ENCODE results near the gene UNCX.

The UNCX gene

GRCh38 chr7:1244700-1245523 is 12.2 kb downstream of the UNCX start:
- no peak for DNase-seq

DNA sequence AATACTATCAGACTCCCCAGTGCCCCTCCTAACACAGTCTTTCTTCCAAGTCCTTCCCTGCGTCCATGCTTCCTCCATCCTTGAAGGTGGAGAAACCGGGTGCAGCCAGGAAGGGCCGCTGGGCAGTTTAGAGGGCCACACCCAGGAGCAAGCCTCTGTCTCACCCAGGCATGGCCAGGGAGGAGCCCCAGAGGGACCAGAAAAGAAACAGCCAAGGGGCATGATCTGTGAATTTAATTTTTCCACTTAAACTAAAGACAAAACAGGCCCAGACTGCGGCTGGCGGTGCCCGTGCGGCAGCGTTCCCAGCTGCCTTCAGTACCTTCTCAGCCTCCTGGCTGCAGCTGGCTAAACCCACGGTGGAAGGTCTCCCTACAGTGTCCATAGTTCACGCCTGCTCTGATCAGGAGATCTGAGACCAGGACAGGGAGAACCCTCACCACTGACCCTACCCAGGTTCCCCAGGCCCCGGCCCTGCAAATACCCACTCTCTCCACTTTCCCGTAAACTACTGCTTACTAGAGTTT is 12.9 kb downstream of the UNCX start:
- no peak for DNase-seq

DNA sequence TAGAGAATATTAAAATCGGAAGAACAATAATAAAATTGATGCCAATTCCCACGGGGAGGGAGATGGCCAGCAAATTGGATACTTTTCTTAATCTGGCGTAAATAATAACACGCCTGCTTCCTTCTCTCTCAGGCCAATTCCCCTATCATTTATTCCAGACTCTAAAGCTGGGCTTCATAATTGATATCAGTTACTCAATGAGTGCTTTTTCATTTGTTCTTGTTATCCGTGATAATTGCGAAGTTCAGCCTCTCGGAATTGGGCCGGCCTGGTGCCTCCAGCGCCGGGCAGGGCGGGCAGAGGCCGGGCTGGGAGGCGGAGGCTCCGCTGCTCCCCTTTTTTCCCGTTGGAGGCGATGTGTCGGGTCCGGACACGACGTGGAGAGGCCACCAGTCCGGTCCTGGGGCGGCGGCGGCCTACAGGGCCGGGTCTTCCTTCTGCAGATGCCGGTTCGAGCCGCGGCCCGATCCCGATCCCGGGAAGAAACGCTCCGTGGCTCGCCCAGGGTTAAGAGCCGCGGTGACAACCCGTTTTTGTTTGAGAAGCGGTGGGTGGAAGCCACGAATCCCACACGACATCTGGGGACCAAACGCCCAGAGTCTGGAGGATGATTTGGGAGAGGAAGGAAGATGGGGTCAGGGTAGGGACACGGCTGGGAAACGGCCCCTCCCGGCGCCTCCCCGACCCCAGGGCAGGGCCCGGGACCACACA is 13.6 kb downstream of the UNCX start:
- DNase-seq: no peak

DNA sequence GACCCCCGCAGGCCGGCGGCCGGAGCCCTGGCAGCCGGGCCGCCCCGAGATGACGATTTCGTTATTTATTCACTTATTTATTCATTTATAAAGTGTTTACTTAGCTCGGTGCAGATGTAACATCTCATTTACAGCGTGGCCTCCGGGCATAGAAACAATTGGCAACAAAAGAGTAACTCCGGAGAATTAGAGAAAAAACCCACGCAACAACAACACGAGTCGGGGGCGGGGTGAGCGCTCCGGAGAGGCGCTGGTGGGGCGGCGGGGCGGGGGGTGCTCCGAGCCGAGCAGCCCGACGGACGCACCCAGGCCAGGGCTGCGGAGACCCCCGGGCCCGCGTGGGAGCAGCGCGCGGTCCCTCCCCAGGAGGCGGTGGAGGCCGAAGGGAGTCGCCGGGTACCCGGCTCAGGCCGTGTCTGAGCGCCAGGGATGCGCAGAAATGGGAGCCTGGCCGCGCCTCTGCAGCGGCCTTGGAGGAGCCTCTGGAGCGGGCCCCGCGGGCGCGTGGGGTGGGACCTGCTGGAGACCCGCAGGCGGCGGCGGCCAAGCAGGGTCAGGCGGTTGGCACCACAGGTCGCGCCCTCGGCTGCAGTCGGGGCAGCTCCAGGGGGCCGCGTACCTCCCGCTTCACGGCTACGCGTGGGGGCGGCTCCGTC is 14.3 kb downstream of the UNCX start:
- DNase-seq: no peak

DNA sequence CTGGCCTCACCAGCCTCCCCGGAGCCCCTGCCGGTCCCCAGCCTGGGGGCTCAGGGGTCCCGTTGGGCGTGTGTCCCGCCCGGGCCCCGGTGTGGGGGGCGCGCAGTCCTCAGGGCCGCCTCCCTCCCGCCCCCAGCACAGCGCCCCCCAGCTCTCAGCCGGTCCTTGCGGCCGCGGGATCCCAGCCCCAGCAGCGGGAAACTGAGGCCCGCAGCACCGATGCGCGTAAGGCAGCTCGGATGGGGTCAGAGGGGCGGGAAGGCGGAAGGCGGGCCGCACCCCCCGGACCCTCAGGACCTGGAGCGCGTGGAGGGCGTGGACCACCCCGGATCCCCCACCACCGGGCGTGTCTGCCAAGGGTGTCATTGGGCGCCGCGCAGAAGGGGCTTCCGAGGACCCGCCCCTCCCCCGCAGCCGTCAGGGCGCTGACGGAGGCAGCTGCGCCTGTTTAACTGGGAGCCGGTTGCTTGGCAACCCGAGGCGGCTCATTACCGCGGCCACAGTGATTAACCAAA is 14.9 kb downstream of the UNCX start:
- no peak for DNase-seq

- DNase-seq: no peak
Observed at GRCh38 chr7:1248143-1248915, 15.7 kb downstream of the UNCX start.

DNA sequence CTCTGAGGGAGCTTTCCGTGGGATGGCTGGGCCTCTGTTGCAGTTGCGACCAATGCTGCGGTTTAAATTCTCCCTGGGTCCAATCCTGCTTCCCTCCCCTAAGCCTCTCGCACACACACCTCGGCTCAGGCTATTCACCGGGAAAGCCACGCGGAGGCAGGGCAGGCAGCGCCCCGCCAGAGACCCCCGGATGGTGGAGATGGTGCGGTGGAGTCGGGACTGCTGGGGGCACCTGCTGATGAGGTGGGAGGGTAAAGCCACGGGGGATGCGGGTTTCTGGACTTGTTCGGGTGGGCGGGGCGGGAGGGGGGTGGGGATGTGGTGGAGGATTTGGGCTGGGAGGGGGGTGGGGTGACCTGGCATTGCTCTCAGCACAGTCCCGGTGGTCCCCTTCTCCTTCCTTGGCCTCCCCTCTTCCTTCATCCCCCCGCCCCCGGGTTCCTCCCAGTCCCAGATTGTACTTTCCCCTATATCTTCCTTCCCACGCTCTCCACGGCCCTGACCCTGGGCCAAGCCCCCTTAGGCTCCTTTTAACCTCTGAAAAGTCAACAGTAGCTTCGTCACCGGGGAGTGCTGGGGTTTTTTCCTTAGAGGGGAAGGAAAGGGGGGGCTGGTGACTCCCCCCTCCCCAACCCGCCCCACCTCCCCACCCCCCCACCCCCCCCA is 16.4 kb downstream of the UNCX start:
- no peak for DNase-seq

DNA sequence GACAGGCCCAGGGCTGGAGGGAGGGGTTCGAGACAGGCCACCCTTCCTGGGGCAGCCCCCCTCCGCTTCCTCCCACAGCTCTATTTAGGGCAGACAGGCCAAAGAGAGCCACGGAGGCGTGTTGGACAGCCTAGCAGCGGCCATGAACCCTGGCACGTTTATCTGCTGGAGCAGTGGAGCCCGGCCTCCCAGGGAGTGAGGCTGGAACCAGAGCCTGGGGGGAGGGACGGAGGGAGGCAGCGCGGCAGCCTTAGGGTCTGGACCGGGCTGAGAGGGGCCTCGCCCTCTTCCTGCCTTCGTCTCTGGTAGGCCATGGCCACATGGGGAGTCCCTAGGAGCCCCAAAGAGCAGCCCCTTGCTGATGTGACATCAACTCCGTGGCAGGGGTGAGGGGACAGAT is 17.1 kb downstream of the UNCX start:
- no peak for DNase-seq

GRCh38 chr7:1250901-1251300 is 18.2 kb downstream of the UNCX start:
- no peak for DNase-seq

DNA sequence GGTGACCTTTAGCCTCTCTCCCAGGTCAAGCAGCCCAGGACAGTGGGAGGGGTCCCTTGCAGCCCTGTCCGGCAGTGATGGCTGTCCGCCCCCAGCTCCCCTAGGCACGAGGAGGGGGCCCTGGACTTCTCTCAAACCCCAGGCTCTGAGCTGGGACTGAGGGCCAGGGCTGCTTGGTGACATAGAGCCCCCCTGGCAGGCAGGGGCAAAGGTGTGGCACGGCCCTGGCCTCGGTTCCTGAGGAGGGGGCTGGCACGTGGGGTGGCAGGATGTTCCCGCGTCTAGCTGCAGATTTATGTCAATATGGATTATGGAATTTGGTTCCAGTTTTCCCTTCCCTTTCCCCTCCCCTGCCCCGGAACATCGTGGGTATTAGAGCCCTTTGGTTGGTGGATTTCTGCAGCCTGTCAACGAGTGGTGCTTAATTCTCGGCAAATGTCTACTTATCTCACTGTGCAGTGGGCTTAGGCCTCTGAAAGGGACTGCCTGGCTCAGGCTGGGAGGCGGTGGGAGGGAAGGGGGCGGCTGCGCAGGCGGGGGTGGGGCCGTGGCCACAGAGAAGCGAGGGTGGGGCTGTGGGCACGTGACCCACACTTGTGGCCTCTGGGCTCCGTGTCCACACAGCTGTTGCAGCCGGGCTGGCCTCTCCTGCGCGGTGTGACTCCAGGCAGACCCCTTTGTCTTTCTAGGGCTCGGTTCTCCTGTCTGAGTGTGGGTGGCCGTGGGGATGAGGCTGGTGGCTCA is 19.3 kb downstream of the UNCX start:
- DNase-seq: no peak

DNA sequence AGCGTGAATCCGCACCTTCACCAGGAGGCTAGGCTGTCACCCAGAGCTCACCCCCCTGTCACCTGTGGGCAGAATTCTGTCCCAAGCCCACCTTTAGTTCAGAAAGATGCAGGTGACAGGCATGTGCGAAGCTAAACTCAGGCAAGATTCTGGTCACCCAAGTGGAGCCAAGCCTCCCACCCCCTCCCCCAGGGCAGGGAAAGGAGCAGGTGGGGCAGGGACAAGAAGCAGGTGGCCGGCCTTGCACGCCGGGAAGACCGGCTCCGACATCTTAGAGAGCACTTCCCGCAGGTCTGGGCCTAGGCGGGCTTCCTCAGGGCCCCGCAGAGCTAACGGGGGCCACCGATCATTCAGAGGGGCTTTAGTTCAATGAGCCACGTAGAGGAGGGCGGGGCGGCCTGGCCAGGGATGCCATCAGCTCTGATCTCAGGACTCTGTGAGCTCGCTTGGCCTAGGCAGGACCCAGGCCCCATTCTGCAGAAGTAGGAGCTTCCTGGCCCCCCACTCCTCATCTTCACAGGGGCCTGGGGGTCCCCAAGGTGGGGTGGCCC is 19.9 kb downstream of the UNCX start:
- DNase-seq: no peak

DNA sequence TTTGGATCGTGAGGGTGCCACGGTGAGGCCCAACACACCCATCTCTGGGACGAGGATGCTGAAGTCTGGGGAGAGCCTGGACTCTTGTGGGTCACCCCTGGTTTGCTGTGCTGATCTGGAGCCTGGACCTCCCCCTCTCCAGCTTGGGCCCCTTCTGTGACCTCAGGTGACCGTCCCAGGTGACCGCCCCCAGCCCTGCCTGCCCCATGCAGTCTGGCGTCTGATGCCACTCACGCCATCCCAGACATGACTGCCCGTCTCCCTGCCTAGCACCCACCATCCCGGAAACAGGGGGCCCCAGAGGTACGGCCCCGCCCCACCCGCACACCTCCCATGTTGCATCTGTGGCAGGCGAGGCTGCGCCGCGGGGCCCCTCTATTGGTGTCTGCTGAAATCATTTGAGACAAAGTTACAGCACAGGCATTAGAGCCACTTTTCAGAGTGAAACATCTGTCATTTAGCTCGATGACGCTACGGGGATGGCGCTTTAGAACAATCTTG is 21.1 kb downstream of the UNCX start:
- no peak for DNase-seq

DNA sequence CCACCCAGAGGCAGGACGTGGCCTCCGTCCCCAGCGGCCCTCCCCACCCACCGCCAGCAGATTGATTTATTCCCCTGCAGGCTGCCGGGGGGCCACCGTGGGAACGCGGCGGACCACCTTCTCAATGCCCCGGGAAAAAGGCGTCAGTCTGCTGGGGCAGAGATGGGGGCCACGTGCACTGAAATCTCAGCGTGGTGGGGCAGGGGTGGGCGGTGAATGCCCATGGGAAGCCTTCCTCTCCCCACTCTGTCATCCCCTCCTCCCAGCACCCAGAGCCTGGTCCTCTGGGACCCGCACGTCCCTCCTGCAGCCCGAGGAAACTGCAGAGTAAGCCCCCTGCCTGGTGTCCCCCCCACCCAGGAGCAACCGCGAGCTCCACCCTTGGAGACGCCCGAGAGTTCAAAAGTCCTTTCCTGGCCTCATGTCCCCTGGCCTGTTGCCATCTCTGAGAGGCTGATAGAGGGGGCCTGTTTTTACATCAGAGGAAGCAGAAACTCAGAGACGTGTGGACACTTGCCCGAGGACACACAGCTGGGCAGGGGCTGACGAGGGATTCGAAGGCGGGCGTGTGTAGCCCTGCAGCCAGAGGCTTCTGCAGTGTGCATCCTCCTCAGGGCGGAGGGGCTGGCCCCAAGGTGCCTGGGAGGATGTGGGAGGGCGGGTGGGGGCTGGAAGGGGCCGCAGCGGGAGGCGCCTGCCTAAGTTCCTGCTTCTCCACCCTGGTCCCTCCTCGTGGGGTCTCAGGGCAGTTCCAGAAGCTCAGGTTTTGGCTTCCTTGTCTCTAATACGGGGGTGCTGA is 21.8 kb downstream of the UNCX start:
- no peak for DNase-seq

DNA sequence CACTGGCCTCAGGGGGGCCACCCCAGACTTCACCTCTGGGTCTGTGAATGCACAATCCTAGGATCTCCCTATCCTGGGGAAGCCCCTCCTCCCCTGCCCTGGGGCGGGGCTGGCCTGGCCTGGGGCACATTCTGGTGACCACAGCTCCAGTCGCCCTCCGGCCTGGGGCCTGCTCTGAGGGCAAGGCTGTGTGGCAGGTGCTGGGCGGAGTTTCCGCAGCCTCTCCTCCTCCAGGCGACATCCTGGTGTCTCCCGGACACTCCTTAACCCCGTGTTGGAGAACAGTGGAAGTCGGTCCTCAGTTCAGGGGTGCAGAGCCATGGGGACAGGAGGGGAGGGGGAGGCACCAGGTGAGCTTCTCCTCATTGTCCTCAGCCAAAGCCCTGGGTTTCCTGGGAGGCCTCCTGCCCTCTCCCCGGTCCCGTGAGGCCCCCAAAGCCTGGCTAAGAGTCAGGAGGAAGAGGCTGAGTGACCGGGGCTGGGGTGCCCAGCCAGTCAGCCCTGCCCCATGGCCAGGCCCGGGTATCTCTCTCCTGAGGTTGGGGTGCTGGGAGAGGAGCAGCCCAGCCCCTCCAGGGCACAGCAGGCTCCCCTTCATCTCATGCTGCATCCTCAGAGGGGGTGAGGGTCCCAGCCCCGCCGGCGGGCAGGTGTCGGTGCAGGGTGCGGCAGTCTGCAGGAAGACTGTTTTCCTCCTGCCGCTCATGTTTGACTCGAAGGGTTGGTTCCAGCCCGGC is 22.6 kb downstream of the UNCX start:
- no peak for DNase-seq

GRCh38 chr7:1255817-1256340 is 23.2 kb downstream of the UNCX start:
- no peak for DNase-seq

DNA sequence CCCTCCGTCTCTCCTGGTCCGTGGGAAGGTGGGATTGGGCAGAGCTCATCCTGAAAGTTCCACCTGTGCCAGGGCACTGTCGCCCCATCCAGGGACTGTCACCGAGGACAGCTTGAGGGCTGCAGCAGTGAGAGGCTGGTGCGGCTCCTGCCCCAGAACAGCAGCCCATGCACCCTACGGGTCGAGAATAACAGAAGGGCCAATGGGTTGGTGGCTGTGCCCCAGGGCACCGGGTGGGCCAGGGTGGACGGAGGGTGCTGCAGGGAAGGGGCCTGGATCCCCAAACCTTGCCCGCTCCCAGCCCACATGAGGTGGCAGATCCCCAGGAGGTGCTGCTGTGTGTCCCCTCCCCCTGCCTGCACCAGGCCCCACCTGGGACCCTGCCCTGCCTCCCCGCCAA is 23.9 kb downstream of the UNCX start:
- no peak for DNase-seq

DNA sequence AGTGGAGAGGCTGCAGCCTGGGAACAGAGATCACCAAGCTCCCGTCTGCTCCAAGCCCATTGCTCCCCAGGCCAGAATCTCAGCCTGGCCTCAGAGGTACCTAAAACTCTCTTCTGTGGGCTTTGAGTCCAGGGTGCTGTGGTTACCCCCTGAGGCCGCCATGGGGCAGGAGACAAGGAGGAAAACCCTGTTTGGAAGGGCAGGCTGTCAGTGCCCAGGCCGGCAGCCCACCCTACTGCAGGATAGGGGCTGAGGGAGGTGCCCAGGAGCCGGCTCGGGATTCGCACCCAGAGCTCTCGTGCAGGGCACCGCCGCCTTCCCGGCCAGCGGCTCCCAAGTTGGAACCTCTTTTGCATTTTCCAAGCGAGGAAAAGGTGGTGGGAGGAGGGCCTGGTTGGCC is 24.5 kb downstream of the UNCX start:
- no peak for DNase-seq

GRCh38 chr7:1257863-1258262 is 25.2 kb downstream of the UNCX start:
- no peak for DNase-seq
